ENCODE results near the gene MARCKS.

The MARCKS gene

DNA sequence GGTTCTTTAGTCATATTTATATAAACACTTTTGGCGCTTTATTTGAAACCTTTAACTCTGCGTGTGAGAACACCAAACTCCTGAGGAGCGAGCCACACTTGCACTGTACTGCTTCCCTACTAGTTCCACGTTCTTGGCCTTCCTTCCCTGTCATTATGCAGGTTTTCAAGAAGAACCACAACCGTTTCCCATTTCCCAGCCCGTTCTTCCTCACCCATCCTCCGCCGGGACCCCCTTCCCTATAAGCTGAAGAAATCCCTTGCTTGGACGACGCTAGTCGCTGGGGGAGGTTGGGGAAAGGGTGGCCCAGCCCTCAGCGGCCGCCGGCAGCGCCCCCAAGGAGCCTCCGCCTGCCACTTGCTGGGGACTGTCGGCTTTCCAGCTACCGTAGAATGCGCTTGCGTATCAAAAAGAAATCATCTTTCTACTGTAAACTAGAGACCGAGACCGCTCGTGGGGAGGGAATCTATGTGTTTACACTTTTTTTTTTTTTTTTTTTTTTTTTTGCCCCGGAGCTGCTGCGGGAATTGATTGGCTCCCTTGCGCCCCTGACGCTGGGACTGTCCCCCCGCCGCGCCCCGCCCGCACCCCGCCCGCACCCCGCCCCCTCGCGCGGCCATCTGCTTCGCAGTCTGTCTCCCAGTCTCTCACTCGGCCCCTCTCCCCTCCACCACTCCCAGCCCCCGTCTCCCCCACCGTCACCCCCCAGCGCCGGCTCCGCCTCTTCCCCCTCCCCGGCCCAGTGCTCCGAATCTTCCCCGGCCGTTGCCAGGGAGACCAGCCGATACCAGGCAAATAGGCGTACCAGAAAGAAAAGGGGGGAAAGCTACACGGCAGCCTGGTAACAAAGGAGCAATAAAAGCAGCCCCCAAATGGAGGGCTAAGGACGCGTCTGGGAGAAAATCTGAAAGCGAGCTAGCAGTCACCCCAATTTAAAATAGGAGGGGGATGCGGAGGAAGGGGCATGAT, 2.3 kb upstream of the MARCKS start:
- peak; percentile 96 for DNase-seq

DNA sequence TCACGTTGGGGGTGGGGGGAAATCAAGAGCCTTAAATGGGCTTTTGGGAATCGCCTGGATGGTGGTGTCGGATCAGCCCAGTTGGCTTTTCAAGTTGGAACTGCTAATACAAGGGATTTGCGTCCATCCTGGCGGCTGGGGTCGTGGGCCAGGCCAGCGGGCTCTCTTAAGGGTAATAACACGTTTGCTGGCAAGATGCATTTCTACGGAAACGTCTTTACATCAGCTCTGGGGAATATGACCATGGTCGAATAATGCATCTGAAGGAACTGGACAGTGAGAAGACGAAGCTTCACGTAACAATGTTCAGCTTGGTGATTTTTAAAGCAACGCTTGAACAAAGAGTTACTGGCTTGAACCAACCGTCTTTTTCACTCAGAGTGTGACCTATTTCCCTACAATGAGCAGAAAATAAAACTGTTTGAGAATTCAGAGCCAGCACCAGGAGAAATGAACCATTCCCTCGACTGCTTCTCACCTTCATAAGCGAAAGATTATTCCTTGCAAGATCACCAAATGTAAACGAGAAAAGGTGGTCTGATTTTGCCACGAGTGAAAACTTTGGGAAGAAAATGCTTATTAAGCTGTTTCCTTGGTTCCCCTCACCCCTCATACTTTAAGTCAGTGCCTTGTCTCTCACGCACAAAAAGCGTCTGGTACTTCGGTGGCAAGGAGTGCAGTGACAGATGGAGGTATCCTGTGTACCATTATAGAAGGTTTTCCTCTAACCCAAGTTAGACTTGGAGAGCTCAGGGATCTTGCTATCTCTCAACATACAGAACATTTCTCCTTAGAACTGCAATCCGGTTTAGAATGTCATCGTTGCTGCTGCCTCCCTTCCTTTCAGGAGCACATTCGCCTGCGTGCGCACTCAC, 1.4 kb upstream of the MARCKS start:
- DNase-seq: peak; percentile 80

DNA sequence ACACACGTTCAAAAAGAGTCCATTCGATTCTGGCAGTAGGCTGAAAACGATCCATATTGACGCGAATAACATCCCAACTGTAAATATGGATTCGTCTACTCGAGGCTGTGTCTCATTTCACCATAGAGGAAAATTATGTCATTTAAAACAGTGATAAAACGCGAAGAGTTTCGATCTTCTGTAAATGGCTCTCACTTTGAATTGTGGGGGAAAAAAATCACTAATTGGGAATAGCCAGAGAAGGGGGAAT, 845 bp upstream of the MARCKS start:
- no peak for DNase-seq

DNA sequence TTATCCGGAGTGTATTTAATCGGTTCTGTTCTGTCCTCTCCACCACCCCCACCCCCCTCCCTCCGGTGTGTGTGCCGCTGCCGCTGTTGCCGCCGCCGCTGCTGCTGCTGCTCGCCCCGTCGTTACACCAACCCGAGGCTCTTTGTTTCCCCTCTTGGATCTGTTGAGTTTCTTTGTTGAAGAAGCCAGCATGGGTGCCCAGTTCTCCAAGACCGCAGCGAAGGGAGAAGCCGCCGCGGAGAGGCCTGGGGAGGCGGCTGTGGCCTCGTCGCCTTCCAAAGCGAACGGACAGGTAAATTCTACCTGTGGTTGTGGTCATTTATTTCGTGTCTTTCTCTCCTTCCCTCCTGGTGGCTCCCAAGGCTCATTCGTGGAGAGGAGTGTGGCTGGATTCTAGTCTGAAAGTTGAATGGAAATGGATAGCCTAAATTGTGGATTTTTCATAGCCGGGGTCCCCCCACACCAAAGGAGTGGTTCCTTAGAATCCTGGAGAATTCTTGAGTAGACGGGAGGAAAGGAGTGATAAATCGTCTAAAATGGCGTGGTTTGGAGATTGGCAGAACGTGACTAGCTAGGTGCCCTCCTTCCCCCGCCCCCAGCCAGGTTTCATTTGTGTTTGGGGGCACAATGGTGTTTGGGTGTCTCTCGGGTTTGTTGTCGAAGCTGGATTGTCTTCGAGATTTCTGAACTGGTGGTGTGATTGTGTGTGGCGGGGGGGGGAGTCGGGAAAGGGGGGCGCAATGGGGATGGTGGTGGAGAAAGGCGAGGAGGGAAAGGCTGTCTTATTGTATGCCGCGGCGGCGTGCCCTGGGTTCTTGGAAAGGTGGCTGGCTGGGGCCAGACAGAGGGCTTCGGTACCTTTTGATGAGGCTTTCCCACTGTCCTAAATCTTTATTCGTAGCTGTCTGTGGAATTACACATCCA, 673 bp downstream of the MARCKS start:
- peak; percentile 81 for DNase-seq

DNA sequence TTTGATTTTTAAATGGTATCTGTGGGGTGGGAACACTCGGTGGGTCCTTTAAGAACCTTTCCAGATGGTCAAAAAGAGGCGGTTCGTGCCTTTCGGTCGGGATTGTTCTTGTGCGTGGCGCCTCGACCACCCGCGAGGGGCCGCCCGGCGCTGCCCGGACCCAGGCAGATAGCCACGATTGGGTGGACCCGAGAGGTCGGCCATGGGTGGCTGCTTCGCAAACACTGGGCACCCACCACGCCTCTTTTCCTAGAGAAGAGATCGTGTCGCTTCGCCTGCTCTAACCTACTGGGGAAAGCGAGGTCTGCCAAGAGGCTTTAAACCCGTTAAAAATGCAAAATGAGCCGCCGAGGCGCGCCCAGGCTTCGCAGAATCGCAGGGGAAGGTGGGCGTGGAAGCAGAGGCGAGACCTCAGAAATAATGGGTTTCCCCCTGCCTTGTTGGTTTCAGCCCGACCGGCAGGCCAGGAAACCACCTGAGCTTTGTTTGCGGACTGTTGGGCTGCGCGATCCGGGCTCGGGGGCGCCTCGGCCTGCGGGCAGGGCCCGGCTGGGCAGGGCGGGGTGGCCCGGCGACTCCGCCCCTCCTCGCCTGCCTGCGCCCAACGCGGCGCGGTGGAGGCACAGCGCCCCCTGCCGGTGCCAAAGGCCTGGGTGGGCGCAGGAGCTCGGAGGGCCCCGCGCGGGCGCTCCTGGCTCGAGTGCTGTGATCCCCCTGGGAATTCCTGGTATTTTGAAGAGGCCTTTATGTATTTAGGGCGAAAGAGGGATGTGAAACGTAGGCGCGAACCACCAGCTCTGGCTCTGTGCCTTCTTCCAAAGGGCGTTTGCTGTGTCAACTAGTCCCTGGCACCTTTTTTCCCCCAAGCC, 1.6 kb downstream of the MARCKS start:
- peak; percentile 94 for DNase-seq

DNA sequence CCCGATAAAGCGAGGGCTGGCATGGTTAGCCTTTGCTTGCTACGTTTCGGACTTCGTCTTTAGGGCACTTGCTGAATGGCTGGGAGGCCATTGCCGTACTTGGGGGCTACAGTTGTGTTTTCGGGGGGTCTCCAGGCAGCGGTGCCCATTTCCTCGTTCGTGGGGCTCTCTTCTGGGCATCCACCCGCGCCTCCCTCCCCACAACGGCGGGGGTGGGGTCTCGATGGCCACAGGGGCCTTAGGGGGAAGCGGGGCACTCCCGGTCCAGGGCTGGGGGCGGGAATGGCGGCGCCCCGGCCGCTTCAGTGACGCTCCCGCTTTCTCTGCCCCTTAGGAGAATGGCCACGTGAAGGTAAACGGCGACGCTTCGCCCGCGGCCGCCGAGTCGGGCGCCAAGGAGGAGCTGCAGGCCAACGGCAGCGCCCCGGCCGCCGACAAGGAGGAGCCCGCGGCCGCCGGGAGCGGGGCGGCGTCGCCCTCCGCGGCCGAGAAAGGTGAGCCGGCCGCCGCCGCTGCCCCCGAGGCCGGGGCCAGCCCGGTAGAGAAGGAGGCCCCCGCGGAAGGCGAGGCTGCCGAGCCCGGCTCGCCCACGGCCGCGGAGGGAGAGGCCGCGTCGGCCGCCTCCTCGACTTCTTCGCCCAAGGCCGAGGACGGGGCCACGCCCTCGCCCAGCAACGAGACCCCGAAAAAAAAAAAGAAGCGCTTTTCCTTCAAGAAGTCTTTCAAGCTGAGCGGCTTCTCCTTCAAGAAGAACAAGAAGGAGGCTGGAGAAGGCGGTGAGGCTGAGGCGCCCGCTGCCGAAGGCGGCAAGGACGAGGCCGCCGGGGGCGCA, 2.4 kb downstream of the MARCKS start:
- peak; percentile 47 for DNase-seq

DNA sequence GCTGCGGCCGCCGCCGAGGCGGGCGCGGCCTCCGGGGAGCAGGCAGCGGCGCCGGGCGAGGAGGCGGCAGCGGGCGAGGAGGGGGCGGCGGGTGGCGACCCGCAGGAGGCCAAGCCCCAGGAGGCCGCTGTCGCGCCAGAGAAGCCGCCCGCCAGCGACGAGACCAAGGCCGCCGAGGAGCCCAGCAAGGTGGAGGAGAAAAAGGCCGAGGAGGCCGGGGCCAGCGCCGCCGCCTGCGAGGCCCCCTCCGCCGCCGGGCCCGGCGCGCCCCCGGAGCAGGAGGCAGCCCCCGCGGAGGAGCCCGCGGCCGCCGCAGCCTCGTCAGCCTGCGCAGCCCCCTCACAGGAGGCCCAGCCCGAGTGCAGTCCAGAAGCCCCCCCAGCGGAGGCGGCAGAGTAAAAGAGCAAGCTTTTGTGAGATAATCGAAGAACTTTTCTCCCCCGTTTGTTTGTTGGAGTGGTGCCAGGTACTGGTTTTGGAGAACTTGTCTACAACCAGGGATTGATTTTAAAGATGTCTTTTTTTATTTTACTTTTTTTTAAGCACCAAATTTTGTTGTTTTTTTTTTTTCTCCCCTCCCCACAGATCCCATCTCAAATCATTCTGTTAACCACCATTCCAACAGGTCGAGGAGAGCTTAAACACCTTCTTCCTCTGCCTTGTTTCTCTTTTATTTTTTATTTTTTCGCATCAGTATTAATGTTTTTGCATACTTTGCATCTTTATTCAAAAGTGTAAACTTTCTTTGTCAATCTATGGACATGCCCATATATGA, 3.2 kb downstream of the MARCKS start:
- peak; percentile 65 for DNase-seq

DNA sequence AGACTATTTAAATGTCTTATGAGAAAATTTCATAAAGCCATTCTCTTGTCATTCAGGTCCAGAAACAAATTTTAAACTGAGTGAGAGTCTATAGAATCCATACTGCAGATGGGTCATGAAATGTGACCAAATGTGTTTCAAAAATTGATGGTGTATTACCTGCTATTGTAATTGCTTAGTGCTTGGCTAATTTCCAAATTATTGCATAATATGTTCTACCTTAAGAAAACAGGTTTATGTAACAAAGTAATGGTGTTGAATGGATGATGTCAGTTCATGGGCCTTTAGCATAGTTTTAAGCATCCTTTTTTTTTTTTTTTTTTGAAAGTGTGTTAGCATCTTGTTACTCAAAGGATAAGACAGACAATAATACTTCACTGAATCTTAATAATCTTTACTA, 5.0 kb downstream of the MARCKS start:
- DNase-seq: no peak

DNA sequence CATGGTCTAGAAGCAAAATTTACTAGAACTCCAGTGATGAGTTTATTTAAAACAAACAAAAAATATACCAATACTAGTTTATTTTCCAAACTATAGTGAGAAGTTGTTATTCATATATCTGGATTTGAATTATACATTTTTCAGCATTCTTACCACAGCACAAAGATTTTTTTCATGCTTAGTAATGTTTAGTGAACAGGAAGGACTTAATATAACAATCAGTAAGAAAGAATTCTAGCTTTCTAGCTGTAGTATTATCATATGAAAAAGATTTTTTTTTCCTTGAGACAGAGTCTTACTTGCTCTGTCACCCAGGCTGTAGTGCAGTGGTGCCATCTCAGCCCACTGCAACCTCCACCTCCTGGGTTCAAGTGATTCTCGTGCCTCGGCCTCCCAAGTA, 13.8 kb downstream of the MARCKS start:
- no peak for DNase-seq

DNA sequence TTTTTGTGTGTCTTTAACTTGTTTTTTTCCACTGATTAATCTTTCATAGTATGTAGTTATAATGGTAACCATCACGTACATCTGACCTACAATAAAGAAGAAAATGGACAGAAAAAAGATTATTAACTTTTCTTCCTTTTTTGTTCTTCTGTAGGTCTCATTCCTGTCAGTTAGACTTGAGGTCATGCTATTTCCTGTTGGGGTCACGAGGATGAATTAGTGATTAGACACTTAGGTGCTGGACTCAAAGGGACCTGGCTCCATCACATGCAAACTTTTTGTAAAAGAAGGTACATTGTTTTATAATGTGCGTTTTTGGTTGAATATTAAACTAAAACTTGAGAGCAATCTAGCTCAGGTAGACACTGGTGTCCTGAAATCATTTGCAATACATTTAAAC, 14.8 kb downstream of the MARCKS start:
- DNase-seq: no peak

DNA sequence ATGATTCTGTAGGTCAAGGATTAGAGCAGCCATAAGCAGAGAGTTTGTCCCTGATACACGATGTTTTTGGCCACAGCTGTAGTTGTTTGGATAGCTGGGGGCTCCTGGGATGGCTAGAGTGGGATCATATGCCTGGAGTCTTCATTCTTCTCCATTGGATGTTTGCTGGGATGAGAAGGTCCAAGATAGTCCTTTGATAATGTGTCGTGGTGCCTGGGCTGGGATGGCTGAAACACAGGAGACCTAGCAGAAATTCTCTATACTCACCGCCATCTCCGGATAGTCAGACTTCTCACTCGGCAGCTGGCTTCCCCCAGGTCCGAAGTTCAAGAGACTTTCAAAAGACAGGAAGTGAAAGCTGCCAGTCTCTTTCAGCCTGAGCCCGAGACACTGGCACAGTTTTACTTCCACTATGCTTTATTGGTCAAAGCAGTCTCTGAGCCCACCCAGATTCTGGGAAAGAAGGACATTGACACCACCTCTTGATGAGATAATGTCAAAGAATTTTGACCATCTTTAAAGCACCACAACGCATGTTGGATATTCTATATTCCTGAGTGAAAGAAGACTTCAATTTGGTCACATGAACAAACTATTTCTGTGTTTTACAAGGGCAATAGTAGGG, 16.0 kb downstream of the MARCKS start:
- peak; percentile 37 for DNase-seq

DNA sequence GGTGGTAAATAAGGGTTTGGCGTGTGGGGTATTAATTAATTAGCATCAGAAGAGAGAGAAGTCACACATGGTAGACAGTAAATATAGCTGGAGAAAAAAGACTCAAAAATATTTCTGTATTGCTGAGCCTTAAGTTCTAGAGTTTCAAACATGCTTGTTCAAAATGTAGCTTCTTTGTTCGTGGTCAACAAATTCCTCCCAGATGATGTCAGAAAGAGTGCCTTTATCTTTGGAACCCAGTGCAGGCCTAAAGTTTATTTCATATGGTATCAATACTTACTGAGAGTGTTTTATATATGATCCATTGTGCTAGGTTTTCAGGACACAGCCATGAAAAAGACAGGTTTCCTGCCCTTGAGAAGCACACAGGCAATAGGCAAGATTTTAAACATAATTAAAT, 18.3 kb downstream of the MARCKS start:
- no peak for DNase-seq

DNA sequence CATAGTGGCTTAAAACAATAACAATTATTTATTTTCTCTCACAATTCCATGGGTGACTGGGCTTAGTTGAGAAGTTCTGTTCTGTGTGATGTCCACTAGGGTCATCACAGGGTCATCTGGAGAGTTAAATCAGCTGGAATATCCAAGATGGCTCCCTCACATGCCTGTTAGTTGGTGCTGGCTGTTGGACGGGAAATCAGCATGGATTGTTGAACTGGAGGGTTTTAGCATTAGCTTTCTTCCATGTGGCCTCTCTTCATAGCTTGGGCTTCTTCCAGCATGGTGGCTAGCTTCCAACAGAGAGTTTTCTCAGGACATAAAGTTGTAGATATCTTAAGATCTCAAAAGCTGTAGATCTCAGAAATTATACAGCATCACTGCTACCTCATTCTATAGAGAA, 19.6 kb downstream of the MARCKS start:
- no peak for DNase-seq

DNA sequence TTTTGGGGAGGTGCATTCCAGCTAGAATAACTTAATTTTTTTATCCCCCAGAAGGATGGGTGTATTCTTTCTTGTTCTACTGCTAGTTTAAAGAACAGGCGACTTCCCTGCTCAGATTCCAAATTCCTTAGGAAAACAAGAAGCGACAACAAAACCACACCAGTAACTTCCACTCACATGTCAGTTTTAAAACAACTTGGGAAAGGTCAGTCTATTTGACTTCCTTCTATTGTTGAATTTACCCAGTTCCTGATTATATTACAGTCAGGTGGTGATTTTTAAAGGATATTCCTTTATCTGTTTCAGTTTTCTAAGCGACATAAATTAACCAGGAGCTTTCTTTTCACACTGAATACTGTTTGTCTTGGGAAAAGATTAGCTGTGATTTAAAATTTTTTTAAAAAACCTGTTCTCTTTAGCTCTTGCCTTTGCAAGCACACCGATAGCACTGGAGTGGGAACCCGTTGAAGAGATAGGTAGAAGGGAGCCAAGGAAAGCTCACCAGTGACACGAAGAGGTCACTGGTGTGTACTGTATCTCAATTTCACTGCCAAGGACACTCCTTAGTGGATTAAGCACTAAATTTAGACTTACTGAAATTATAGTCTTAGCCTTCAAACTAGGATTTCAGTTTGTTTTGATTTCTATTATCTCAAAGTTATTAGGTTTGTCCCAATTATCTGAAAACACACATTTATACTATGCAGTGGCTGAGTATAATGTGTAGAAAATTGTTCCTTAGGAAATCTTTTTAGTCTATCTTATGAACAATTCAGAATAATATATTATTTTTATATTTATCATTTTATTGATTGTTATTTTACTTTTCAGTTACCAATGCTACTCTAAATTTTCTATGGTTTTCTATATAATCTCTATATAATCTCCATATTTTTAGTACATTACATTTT, 22.3 kb downstream of the MARCKS start:
- peak; percentile 78 for DNase-seq

DNA sequence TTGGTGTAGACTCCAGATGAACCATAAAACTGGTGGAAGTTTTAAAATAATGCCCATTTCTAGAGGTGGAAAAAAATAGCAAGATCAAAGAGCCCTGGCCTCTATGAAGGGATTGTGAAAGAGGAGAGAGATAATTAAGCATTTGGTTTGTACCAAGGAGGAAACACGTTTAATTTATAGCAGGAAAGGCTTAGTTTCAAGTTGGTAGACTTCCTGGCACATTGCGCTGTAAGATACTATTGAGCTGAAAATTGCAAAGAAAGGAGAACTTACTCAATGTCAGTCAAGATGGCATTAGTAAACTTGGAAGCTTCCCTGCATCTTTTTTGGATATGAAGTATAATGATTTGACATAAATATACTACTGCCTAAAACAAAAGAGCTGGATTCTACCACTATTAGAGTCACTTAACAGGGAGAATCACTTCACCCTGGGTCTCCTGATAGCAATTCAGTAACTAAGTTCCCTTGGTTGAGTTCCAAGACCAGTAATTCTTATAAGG, 24.4 kb downstream of the MARCKS start:
- no peak for DNase-seq

DNA sequence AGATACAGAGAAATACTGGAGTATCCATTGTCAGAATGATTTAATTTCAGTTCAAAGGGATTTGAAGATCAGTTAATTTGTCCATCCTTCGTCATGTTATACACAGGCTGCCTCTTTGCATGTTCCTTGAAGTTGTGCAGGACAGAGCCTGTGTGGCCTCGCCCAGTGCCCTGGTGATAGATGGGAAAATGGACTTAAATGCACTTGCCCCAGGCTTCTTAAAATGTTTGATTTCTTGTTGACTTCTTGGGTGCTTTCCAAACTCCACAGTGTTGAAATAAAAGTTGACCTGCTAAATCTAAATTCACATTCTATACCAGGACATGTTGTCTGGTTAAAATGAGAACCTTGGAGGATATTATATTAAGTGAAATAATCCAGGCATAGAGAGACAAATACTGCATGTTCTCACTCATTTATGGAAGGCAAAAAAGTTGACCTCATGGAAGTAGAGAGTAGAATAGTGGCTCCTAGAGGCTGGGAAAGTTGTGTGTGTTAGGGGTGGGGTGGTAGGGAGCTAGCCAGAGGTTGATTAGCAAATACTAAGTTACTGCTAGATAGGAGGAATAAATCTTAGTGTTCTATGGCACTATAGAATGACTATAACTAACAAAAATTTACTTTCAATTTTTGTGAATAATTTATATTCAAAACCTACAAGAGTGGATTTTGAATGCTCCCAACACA, 25.3 kb downstream of the MARCKS start:
- no peak for DNase-seq

DNA sequence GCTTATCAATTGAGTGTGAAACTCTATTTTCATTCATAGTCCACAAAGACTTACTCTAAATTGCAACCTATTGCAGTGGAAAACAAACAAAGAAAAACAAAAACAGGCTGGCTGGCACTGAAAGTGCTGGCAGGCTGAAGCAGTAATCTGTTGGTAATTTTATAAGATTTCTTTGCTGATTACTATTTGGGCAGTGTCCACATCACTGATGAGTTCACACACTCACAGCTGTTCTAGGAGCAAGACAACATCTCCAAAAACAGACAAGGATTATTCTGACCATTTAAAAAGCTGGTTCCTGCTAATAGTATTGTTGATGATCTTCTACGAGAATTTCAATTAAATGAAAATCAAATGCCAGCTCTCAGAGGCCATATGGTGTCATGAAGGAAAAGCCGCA, 26.9 kb downstream of the MARCKS start:
- no peak for DNase-seq

DNA sequence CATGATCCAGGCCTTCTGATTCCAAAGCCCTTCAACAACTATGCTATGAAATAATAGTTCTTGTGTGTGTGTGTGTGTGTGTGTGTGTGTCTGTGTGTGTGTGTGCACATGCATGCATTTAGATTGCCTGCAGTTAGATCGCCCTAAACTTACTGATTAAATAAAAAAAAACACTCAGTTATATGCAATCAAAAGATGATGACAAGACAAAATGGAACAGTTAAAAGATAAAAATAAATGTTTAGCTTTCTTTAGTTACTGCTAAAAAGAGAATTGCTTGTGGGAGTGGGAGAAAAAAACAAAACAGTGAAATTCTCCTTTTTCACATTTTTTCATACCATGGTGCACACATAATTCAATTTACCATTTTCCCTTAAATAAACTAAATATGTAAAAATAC, 29.4 kb downstream of the MARCKS start:
- DNase-seq: no peak
